SK-N-SH treated with all-trans-retinoic acid at 6 μM for 48 hours (cell line): ENCODE results near the gene TCF21.

Experiments
- ATAC-seq: fragments of 200-7000 bp; cut with Tn5 transposase; 3 replicates; pipeline ENCODE4 v1.9.1; 2020; ENCODE audit warnings: mild to moderate bottlenecking, moderate library complexity
- ARNTL ChIP-seq: fragments of 450-650 bp; formaldehyde crosslinking; IDR thresholded peaks from 2 replicates; pipeline ENCODE4 v1.5.0; 2020; ENCODE audit warnings: low read depth, mild to moderate bottlenecking, moderate library complexity, borderline replicate concordance
- BACH2 ChIP-seq: fragments of 250-450 bp; sonication (Bioruptor Pico); IDR thresholded peaks from 2 replicates; pipeline ENCODE4 v1.9.0; 2021; ENCODE audit warnings: mild to moderate bottlenecking, borderline replicate concordance
- CSDC2 ChIP-seq: fragments of 250-450 bp; sonication (Bioruptor Pico); IDR thresholded peaks from 2 replicates; pipeline ENCODE4 v1.5.0; 2020; ENCODE audit warnings: mild to moderate bottlenecking, moderate library complexity
- GLIS3 ChIP-seq: fragments of 250-450 bp; sonication (Bioruptor Pico); IDR thresholded peaks from 2 replicates; pipeline ENCODE4 v1.5.0; 2020; ENCODE audit warnings: mild to moderate bottlenecking, moderate library complexity
- ISL1 ChIP-seq: fragments of 250-450 bp; sonication (Bioruptor Pico); IDR thresholded peaks from 2 replicates; pipeline ENCODE4 v2.1.2; 2022; ENCODE audit warnings: mild to moderate bottlenecking, moderate library complexity
- OSR1 ChIP-seq: fragments of 250-450 bp; sonication (Bioruptor Pico); IDR thresholded peaks from 2 replicates; pipeline ENCODE4 v1.8.0; 2022; ENCODE audit warnings: moderate library complexity, mild to moderate bottlenecking, inconsistent platforms
- PPARA ChIP-seq: fragments of 250-450 bp; sonication (Bioruptor Pico); IDR thresholded peaks from 2 replicates; pipeline ENCODE4 v1.5.0; 2020; ENCODE audit warnings: mild to moderate bottlenecking, borderline replicate concordance
- RARB ChIP-seq: fragments of 250-450 bp; sonication (Bioruptor Pico); IDR thresholded peaks from 2 replicates; pipeline ENCODE4 v1.8.0; 2021; ENCODE audit warnings: mild to moderate bottlenecking, moderate library complexity
- SNAI2 ChIP-seq: fragments of 250-450 bp; sonication (Bioruptor Pico); IDR thresholded peaks from 2 replicates; pipeline ENCODE4 v1.5.0; 2020; ENCODE audit warnings: mild to moderate bottlenecking, moderate library complexity
- TCF4 ChIP-seq: fragments of 250-450 bp; sonication (Bioruptor Pico); IDR thresholded peaks from 2 replicates; pipeline ENCODE4 v1.8.0; 2021; ENCODE audit warnings: mild to moderate bottlenecking, moderate library complexity, borderline replicate concordance
- ZC3H10 ChIP-seq: fragments of 250-450 bp; sonication (Bioruptor Pico); IDR thresholded peaks from 2 replicates; pipeline ENCODE4 v1.5.1; 2021; ENCODE audit warnings: mild to moderate bottlenecking, moderate library complexity
- ZFP30 ChIP-seq: fragments of 450-650 bp; formaldehyde crosslinking; IDR thresholded peaks from 2 replicates; pipeline ENCODE4 v1.5.0; 2022; ENCODE audit warnings: mild to moderate bottlenecking, moderate library complexity
- ZNF565 ChIP-seq: fragments of 450-650 bp; formaldehyde crosslinking; conservative IDR thresholded peaks from 2 replicates; pipeline ENCODE4 v1.5.0; 2020; ENCODE audit warnings: low read depth, mild to moderate bottlenecking, moderate library complexity
- ZNF8 ChIP-seq: fragments of 450-650 bp; formaldehyde crosslinking; IDR thresholded peaks from 2 replicates; pipeline ENCODE4 v1.5.0; 2020; ENCODE audit warnings: mild to moderate bottlenecking, moderate library complexity
- TF ChIP-seq, protein P1 (sequence below): fragments of 250-450 bp; sonication (Bioruptor Pico); IDR thresholded peaks from 2 replicates; pipeline ENCODE4 v1.5.0; 2020; ENCODE audit warnings: mild to moderate bottlenecking, moderate library complexity
- TF ChIP-seq, protein P2 (sequence below): fragments of 250-450 bp; sonication (Bioruptor Pico); IDR thresholded peaks from 2 replicates; pipeline ENCODE4 v1.5.1; 2020; ENCODE audit warnings: low read depth, mild to moderate bottlenecking, moderate library complexity
- TF ChIP-seq, protein P3 (sequence below): fragments of 250-450 bp; sonication (Bioruptor Pico); IDR thresholded peaks from 2 replicates; pipeline ENCODE4 v1.8.0; 2021; ENCODE audit warnings: low read depth, mild to moderate bottlenecking, moderate library complexity, borderline replicate concordance
- TF ChIP-seq, protein P4 (sequence below): fragments of 250-450 bp; sonication (Bioruptor Pico); IDR thresholded peaks from 2 replicates; pipeline ENCODE4 v1.8.0; 2020; ENCODE audit warnings: mild to moderate bottlenecking, moderate library complexity, borderline replicate concordance

The TCF21 gene

DNA sequence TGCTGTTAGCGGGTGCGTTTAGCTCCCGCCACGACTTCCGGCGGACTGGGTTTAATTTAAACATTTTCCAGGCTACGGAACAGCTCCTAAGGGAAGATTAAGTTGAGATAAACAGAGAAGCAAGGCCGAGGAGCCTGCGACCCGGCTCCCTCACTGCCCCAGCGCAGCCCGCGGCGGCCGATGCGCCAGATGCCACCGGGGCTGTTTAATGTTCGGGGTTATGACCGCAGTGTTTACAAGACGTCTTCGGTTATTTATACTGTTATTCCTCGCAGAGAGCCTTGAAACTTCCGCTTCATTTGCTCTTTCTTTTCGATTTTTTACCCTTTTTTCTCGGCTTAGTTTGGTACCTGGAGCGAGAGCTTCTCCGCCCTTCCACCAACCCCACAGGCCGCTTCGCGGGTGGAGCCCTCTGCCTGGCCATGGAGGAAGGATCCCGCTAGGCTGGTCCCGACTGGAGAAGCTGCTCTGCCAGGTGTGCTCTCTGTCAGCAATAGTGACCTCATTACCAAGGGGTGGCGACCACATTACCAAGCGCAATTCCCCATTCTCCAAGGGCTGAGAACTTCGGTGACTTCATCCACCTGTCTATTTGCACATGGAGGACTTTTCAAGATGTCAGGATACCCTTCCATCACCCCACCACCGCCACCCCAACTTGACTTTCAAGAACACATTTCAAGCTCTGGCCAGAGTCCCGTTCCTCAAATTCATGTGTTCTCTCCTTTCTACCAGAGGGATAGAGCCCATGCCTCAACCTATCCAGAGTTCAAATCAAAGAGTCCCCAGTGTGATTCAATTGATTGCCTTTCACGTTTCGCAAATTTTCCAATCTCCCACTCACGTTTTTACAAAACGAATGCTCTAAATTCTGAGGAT is 4.1 kb downstream of the TCF21 start (continued):
- TF ChIP-seq, protein P1, sequence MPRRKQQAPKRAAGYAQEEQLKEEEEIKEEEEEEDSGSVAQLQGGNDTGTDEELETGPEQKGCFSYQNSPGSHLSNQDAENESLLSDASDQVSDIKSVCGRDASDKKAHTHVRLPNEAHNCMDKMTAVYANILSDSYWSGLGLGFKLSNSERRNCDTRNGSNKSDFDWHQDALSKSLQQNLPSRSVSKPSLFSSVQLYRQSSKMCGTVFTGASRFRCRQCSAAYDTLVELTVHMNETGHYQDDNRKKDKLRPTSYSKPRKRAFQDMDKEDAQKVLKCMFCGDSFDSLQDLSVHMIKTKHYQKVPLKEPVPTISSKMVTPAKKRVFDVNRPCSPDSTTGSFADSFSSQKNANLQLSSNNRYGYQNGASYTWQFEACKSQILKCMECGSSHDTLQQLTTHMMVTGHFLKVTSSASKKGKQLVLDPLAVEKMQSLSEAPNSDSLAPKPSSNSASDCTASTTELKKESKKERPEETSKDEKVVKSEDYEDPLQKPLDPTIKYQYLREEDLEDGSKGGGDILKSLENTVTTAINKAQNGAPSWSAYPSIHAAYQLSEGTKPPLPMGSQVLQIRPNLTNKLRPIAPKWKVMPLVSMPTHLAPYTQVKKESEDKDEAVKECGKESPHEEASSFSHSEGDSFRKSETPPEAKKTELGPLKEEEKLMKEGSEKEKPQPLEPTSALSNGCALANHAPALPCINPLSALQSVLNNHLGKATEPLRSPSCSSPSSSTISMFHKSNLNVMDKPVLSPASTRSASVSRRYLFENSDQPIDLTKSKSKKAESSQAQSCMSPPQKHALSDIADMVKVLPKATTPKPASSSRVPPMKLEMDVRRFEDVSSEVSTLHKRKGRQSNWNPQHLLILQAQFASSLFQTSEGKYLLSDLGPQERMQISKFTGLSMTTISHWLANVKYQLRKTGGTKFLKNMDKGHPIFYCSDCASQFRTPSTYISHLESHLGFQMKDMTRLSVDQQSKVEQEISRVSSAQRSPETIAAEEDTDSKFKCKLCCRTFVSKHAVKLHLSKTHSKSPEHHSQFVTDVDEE (CRISPR knock-in tag) = no peak
- no peak for TF ChIP-seq ZNF8
- no peak for TF ChIP-seq ISL1
- TF ChIP-seq GLIS3 = no peak
- TF ChIP-seq, protein P2, sequence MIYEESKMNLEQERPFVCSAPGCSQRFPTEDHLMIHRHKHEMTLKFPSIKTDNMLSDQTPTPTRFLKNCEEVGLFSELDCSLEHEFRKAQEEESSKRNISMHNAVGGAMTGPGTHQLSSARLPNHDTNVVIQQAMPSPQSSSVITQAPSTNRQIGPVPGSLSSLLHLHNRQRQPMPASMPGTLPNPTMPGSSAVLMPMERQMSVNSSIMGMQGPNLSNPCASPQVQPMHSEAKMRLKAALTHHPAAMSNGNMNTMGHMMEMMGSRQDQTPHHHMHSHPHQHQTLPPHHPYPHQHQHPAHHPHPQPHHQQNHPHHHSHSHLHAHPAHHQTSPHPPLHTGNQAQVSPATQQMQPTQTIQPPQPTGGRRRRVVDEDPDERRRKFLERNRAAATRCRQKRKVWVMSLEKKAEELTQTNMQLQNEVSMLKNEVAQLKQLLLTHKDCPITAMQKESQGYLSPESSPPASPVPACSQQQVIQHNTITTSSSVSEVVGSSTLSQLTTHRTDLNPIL (CRISPR knock-in tag) = no peak
- TF ChIP-seq OSR1 (CRISPR knock-in tag) = no peak

DNA sequence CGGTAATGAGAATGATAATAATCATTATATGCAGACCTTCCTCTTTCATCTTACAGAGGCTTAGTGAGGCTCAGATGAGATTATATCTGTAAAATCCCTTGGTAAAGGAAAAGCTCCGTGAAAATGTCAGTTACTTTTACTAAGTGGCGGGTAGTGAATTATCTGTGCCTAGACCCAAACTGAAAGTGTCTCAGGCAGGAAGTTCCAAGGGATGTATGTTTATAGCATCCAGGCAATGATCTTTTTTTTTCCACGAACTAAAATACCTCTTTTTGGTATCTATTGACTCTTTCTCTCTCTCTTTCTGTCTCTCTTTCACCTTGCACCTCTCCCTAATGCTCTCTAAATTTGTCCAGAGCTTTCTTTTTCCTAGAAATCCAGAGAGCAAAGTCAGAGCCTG is 5.0 kb downstream of the TCF21 start:
- ATAC-seq = no peak
- TF ChIP-seq, protein P3, sequence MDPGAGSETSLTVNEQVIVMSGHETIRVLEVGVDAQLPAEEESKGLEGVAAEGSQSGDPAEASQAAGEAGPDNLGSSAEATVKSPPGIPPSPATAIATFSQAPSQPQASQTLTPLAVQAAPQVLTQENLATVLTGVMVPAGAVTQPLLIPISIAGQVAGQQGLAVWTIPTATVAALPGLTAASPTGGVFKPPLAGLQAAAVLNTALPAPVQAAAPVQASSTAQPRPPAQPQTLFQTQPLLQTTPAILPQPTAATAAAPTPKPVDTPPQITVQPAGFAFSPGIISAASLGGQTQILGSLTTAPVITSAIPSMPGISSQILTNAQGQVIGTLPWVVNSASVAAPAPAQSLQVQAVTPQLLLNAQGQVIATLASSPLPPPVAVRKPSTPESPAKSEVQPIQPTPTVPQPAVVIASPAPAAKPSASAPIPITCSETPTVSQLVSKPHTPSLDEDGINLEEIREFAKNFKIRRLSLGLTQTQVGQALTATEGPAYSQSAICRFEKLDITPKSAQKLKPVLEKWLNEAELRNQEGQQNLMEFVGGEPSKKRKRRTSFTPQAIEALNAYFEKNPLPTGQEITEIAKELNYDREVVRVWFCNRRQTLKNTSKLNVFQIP (CRISPR knock-in tag) = no peak
- TF ChIP-seq ISL1 = no peak
- no peak for TF ChIP-seq GLIS3
- TF ChIP-seq RARB (CRISPR knock-in tag) = no peak
- TF ChIP-seq, protein P4, sequence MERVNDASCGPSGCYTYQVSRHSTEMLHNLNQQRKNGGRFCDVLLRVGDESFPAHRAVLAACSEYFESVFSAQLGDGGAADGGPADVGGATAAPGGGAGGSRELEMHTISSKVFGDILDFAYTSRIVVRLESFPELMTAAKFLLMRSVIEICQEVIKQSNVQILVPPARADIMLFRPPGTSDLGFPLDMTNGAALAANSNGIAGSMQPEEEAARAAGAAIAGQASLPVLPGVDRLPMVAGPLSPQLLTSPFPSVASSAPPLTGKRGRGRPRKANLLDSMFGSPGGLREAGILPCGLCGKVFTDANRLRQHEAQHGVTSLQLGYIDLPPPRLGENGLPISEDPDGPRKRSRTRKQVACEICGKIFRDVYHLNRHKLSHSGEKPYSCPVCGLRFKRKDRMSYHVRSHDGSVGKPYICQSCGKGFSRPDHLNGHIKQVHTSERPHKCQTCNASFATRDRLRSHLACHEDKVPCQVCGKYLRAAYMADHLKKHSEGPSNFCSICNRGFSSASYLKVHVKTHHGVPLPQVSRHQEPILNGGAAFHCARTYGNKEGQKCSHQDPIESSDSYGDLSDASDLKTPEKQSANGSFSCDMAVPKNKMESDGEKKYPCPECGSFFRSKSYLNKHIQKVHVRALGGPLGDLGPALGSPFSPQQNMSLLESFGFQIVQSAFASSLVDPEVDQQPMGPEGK (CRISPR knock-in tag) = no peak

DNA sequence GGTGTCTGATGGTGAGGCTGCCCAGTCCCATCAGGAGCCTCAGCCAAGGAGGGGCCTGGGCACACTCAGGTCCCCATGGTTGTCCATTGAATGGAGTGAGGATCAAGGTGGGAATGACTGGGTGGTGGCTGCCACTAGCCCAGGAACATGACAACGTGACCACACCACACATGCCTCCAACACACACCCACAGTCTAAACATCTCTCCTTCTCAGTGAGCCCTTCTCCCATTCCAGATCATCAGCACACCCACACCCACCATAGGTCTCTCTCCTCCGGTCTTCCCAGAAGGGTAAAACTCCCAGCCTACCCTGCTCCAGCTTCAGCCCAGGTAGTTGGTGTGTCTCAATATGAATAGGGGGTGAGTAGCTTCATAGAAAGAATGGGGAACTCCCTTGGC is 5.5 kb downstream of the TCF21 start:
- no peak for ATAC-seq

More for the DNA sequence above, 5.5 kb downstream of the TCF21 start:
- TF ChIP-seq ARNTL (no peak), ZFP30 (CRISPR knock-in tag) (no peak), SNAI2 (CRISPR knock-in tag) (no peak), ZNF565 (CRISPR knock-in tag) (no peak), ISL1 (no peak), PPARA (CRISPR knock-in tag) (no peak), CSDC2 (CRISPR knock-in tag) (no peak), RARB (CRISPR knock-in tag) (no peak), ZC3H10 (no peak), ZNF8 (no peak), TCF4 (CRISPR knock-in tag) (no peak), BACH2 (no peak)
- TF ChIP-seq, protein P2 (CRISPR knock-in tag) = no peak
- TF ChIP-seq, protein P4 (CRISPR knock-in tag) = no peak
- TF ChIP-seq, protein P3 (CRISPR knock-in tag) = no peak
- TF ChIP-seq, protein P1 (CRISPR knock-in tag) = no peak
